ENCODE data around the gene WDR88.

- TF ChIP-seq, protein P1, sequence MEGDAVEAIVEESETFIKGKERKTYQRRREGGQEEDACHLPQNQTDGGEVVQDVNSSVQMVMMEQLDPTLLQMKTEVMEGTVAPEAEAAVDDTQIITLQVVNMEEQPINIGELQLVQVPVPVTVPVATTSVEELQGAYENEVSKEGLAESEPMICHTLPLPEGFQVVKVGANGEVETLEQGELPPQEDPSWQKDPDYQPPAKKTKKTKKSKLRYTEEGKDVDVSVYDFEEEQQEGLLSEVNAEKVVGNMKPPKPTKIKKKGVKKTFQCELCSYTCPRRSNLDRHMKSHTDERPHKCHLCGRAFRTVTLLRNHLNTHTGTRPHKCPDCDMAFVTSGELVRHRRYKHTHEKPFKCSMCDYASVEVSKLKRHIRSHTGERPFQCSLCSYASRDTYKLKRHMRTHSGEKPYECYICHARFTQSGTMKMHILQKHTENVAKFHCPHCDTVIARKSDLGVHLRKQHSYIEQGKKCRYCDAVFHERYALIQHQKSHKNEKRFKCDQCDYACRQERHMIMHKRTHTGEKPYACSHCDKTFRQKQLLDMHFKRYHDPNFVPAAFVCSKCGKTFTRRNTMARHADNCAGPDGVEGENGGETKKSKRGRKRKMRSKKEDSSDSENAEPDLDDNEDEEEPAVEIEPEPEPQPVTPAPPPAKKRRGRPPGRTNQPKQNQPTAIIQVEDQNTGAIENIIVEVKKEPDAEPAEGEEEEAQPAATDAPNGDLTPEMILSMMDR (IDR thresholded peaks at IDR 0.05): no peak
- TF ChIP-seq EP300 (IDR thresholded peaks at IDR 0.05; ENCODE audit: low read depth) (no peak), POLR2AphosphoS5 (IDR thresholded peaks at IDR 0.05) (no peak), POLR2A (IDR thresholded peaks at IDR 0.05) (no peak)
Observed at GRCh38 chr19:33085570-33086128, 46.3 kb upstream of the WDR88 start.

Measured in transverse colon (tissue), 4 donors.